H1 (cell line): ENCODE results near the gene ADRA2B. TPM values are rescaled to one million over a fixed set of nuclear protein-coding genes. Genes with fewer than 3 reads are reported as not detected.

Source experiments
- CTCF ChIA-PET: fragments of 300-600 bp; sonication (Branson Sonifier 250); formaldehyde crosslinking; loops from one replicate; lab custom pipeline; 2021; ENCODE audit not compliant: partially characterized antibody; lab: Charles Lee
- POLR2A ChIA-PET: fragments of 300-600 bp; sonication (Branson Sonifier 250); formaldehyde crosslinking; loops from one replicate; lab custom pipeline; 2021; ENCODE audit warnings: inconsistent platforms; ENCODE audit not compliant: partially characterized antibody; lab: Charles Lee
- DNase-seq, 2 experiments: peaks; one replicate each; pipeline versions ENCODE4 v3.0.0 to v3.0.0-alpha.2; 2010 to 2022; ENCODE audit warnings: low spot score in 2 of 2, low read depth in 1 of 2, mixed read lengths in 1 of 2
- FAIRE-seq: peaks from 2 replicates; lab custom pipeline; 2011; peaks lifted over from hg19 to GRCh38; lab: Jason Lieb, UNC
- H2AFZ ChIP-seq: 2 replicates; pipeline ENCODE4 v1.8.1; 2012; ENCODE audit warnings: low read length, inconsistent platforms
- H2AK5ac ChIP-seq: 2 replicates; pipeline ENCODE4 v1.6.1; 2013; ENCODE audit warnings: low read depth, low read length
- H2BK120ac ChIP-seq: replicated peaks from 2 replicates; pipeline ENCODE3; 2013; ENCODE audit warnings: low read depth, low read length, inconsistent platforms
- H2BK12ac ChIP-seq: 2 replicates; pipeline ENCODE4 v1.6.1; 2013; ENCODE audit warnings: low read depth, low read length
- H2BK15ac ChIP-seq: 2 replicates; pipeline ENCODE4 v1.6.1; 2013; ENCODE audit warnings: low read length
- H2BK20ac ChIP-seq: 2 replicates; pipeline ENCODE4 v1.6.1; 2013; ENCODE audit warnings: low read length
- H2BK5ac ChIP-seq: 2 replicates; pipeline ENCODE4 v1.6.1; 2013; ENCODE audit warnings: low read depth, low read length
- H3K14ac ChIP-seq: 2 replicates; pipeline ENCODE4 v1.6.1; 2013; ENCODE audit warnings: inconsistent platforms; ENCODE audit not compliant: insufficient read length
- H3K18ac ChIP-seq: 2 replicates; pipeline ENCODE4 v1.6.1; 2013; ENCODE audit warnings: low read length; ENCODE audit errors: extremely low read depth
- H3K23ac ChIP-seq: 2 replicates; pipeline ENCODE4 v1.6.1; 2013; ENCODE audit warnings: inconsistent platforms; ENCODE audit not compliant: insufficient read length
- H3K23me2 ChIP-seq: 2 replicates; pipeline ENCODE4 v1.6.1; 2013; ENCODE audit warnings: low read depth, low read length
- H3K27ac ChIP-seq: 2 replicates; pipeline ENCODE4 v1.6.1; 2011; ENCODE audit warnings: low read depth, low read length, inconsistent platforms
- H3K27me3 ChIP-seq, 4 experiments: replicated peaks in 1 of 4; 1 replicate in 1 of 4; 2 replicates in 3 of 4; pipeline versions ENCODE4 v1.6.1 to v1.8.1; 2011 to 2013; ENCODE audit warnings: low read length in 3 of 4, mild to moderate bottlenecking in 3 of 4, inconsistent platforms in 2 of 4, mixed read lengths in 2 of 4, moderate library complexity in 1 of 4; ENCODE audit not compliant: control insufficient read depth in 3 of 4, insufficient read depth in 3 of 4; ENCODE audit errors: extremely low read depth in 1 of 4
- H3K36me3 ChIP-seq, 4 experiments: 2 replicates each; pipeline versions ENCODE4 v1.6.1 to v1.8.1; 2011 to 2013; ENCODE audit warnings: mild to moderate bottlenecking in 4 of 4, low read length in 3 of 4, moderate library complexity in 2 of 4, control low read depth in 1 of 4, inconsistent platforms in 1 of 4; ENCODE audit not compliant: insufficient read depth in 4 of 4, control insufficient read depth in 2 of 4
- H3K4ac ChIP-seq: replicated peaks from 2 replicates; pipeline ENCODE3; 2013; ENCODE audit warnings: low read length, low read depth, mixed read lengths, inconsistent platforms; ENCODE audit not compliant: insufficient read length
- H3K4me1 ChIP-seq, 4 experiments: replicated peaks in 1 of 4; 1 replicate in 1 of 4; 2 replicates in 3 of 4; pipeline versions ENCODE4 v1.6.1 to v1.8.1; 2011 to 2013; ENCODE audit warnings: low read length in 3 of 4, inconsistent platforms in 2 of 4, mixed read lengths in 1 of 4; ENCODE audit not compliant: insufficient read depth in 4 of 4, control insufficient read depth in 3 of 4
- H3K4me2 ChIP-seq, 2 experiments: 2 replicates each; pipeline versions ENCODE4 v1.6.1 to v1.8.1; 2011 to 2013; ENCODE audit warnings: low read depth in 2 of 2, low read length in 2 of 2, control low read depth in 1 of 2, inconsistent platforms in 1 of 2, mild to moderate bottlenecking in 1 of 2; ENCODE audit not compliant: insufficient read depth in 1 of 2
- H3K4me3 ChIP-seq, 4 experiments: fragments of 200-600, 300-600 bp in 1 of 4; sonication (generic), shearing (Covaris generic), sonication (Bioruptor Twin) in 1 of 4; 2 replicates each; pipeline versions ENCODE4 v1.5.1 to v1.8.1; 2011 to 2016; ENCODE audit warnings: low read length in 4 of 4, low read depth in 3 of 4, control low read depth in 2 of 4, inconsistent platforms in 2 of 4, mild to moderate bottlenecking in 2 of 4, mixed read lengths in 1 of 4, moderate library complexity in 1 of 4; ENCODE audit not compliant: insufficient read depth in 2 of 4; ENCODE audit errors: extremely low read depth in 1 of 4
- H3K56ac ChIP-seq: replicated peaks from 2 replicates; pipeline ENCODE3; 2013; ENCODE audit warnings: low read depth, mild to moderate bottlenecking, mixed read lengths, low read length, inconsistent platforms; ENCODE audit not compliant: insufficient read length
- H3K79me1 ChIP-seq: 2 replicates; pipeline ENCODE4 v1.6.1; 2013; ENCODE audit warnings: low read depth, low read length, control low read depth
- H3K79me2 ChIP-seq, 2 experiments: 2 replicates each; pipeline versions ENCODE4 v1.6.1 to v1.8.1; 2012 to 2013; ENCODE audit warnings: low read length in 2 of 2, mild to moderate bottlenecking in 2 of 2, inconsistent platforms in 1 of 2; ENCODE audit not compliant: insufficient read depth in 2 of 2, control insufficient read depth in 1 of 2
- H3K9ac ChIP-seq, 4 experiments: replicated peaks in 1 of 4; 1 replicate in 1 of 4; 2 replicates in 3 of 4; pipeline versions ENCODE4 v1.6.1 to v1.8.1; 2011 to 2013; ENCODE audit warnings: low read depth in 3 of 4, low read length in 3 of 4, control low read depth in 2 of 4, mild to moderate bottlenecking in 2 of 4, moderate library complexity in 2 of 4, inconsistent platforms in 1 of 4; ENCODE audit errors: extremely low read depth in 1 of 4
- H3K9me3 ChIP-seq, 2 experiments: 2 replicates each; pipeline versions ENCODE4 v1.6.1 to v1.8.1; 2012 to 2013; ENCODE audit warnings: mild to moderate bottlenecking in 2 of 2, moderate library complexity in 2 of 2, control low read depth in 1 of 2, inconsistent platforms in 1 of 2, low read depth in 1 of 2, low read length in 1 of 2, mixed read lengths in 1 of 2; ENCODE audit not compliant: insufficient read depth in 2 of 2
- H4K20me1 ChIP-seq, 2 experiments: replicated peaks in 1 of 2; 2 replicates each; pipeline versions ENCODE3 to v1.8.1; 2011 to 2013; ENCODE audit warnings: inconsistent platforms in 2 of 2, low read length in 2 of 2, mild to moderate bottlenecking in 1 of 2; ENCODE audit not compliant: insufficient read depth in 2 of 2, control insufficient read depth in 1 of 2
- H4K5ac ChIP-seq: 2 replicates; pipeline ENCODE4 v1.6.1; 2013; ENCODE audit warnings: low read length, low read depth, mixed read lengths, inconsistent platforms; ENCODE audit not compliant: insufficient read length
- H4K8ac ChIP-seq: 2 replicates; pipeline ENCODE4 v1.8.0; 2013; ENCODE audit warnings: mild to moderate bottlenecking, moderate library complexity, low read length, inconsistent platforms; ENCODE audit not compliant: insufficient read depth; ENCODE audit errors: extremely low read depth
- H4K91ac ChIP-seq: replicated peaks from 2 replicates; pipeline ENCODE3; 2013; ENCODE audit warnings: low read length, mixed read lengths, inconsistent platforms; ENCODE audit not compliant: insufficient read length
- BACH1 ChIP-seq: IDR thresholded peaks from 2 replicates; pipeline ENCODE4 v1.6.1; 2012; ENCODE audit warnings: low read length, improper control_type of control experiment
- CBX5 ChIP-seq: fragments of 300-800, 300-1000 bp; sonication (generic); IDR thresholded peaks from 2 replicates; pipeline ENCODE4 v1.7.1; 2016; ENCODE audit warnings: antibody characterized with exemption, low read length, low read depth
- CBX8 ChIP-seq: fragments of 300-800, 300-1000 bp; sonication (generic); IDR thresholded peaks from 2 replicates; pipeline ENCODE4 v1.7.1; 2016; ENCODE audit warnings: low read depth, low read length, borderline replicate concordance
- EGR1 ChIP-seq: IDR thresholded peaks from 2 replicates; pipeline ENCODE4 v1.6.1; 2011; ENCODE audit warnings: low read depth, low read length, borderline replicate concordance
- KDM5A ChIP-seq: fragments of 200-600 bp; IDR thresholded peaks from 2 replicates; pipeline ENCODE4 v1.7.1; 2012; ENCODE audit warnings: mild to moderate bottlenecking, low read length, inconsistent platforms, mixed read lengths
- NANOG ChIP-seq: IDR thresholded peaks from 2 replicates; pipeline ENCODE4 v1.6.1; 2011; ENCODE audit warnings: low read length, low read depth, mild to moderate bottlenecking, inconsistent platforms; ENCODE audit not compliant: insufficient read depth, poor library complexity, severe bottlenecking
- PHF8 ChIP-seq: fragments of 200-600 bp; sonication (generic); conservative IDR thresholded peaks from 2 replicates; pipeline ENCODE4 v1.7.1; 2012; ENCODE audit warnings: low read depth, mild to moderate bottlenecking, inconsistent platforms, low read length, moderate library complexity
- RBBP5 ChIP-seq: IDR thresholded peaks from 2 replicates; pipeline ENCODE4 v1.7.1; 2012; ENCODE audit warnings: low read depth, mild to moderate bottlenecking, inconsistent platforms, low read length, moderate library complexity, borderline replicate concordance
- RXRA ChIP-seq: IDR thresholded peaks from 2 replicates; pipeline ENCODE4 v1.6.1; 2011; ENCODE audit warnings: low read depth, mild to moderate bottlenecking, low read length, moderate library complexity; ENCODE audit not compliant: insufficient read depth
- SUZ12 ChIP-seq: fragments of 200-600 bp; sonication (generic); IDR thresholded peaks from 2 replicates; pipeline ENCODE4 v1.6.1; 2012; ENCODE audit warnings: mild to moderate bottlenecking, inconsistent platforms, low read length, moderate library complexity, mixed read lengths
- TAF1 ChIP-seq: IDR thresholded peaks from 2 replicates; pipeline ENCODE4 v1.6.1; 2011; ENCODE audit warnings: mild to moderate bottlenecking, low read depth, low read length
- TAF7 ChIP-seq: optimal IDR thresholded peaks from 2 replicates; pipeline ENCODE3; 2011; ENCODE audit warnings: low read depth, mild to moderate bottlenecking, inconsistent platforms, low read length, moderate library complexity, borderline replicate concordance
- TEAD4 ChIP-seq: IDR thresholded peaks from 2 replicates; pipeline ENCODE4 v1.6.1; 2012; ENCODE audit warnings: low read depth, low read length, inconsistent platforms, mixed read lengths
- WGBS, 2 experiments: shearing (Covaris generic) in 1 of 2; methylation state at CpG; one replicate each; pipeline versions ENCODE4 v1.1.6 to v1.1.7; 2013 to 2015; ENCODE audit warnings: low lambda C conversion rate in 2 of 2, mixed read lengths in 2 of 2, inconsistent platforms in 1 of 2, low coverage in 1 of 2, missing lambda C conversion rate in 1 of 2; ENCODE audit not compliant: insufficient replicate concordance in 2 of 2, insufficient coverage in 1 of 2, insufficient read length in 1 of 2; ENCODE audit errors: extremely low coverage in 1 of 2, missing lambda C conversion rate in 1 of 2; 5-methylcytosine and 5-hydroxymethylcytosine counted together
- polyA plus RNA-seq, 7 experiments: library from polyadenylated mRNA; depleted of rRNA in 3 of 7; stranded (reverse) in 5 of 7; unstranded in 2 of 7; fragments of >200 nt in 5 of 7; fragments of 200-250 nt in 2 of 7; gene quantifications; 1 replicate in 5 of 7; 2 replicates in 1 of 7; 4 replicates in 1 of 7; pipeline versions ENCODE4 v1.2.1 to v1.2.3, GENCODE V29; 2011 to 2013; ENCODE audit warnings: missing spikeins in 2 of 7, mixed read lengths in 2 of 7
- total RNA-seq: library from RNA; stranded (reverse); fragmentation: NEBNext Ultra II Directional; extraction: Animal tissue kit (Norgen Biotek cat#: 25700); gene quantifications from 2 replicates; pipeline ENCODE4 v1.2.1, GENCODE V29; 2021
- TF ChIP-seq, protein P1 (sequence below): IDR thresholded peaks from 2 replicates; pipeline ENCODE4 v1.6.1; 2012; ENCODE audit warnings: inconsistent platforms

The ADRA2B gene
- total and polyA plus RNA-seq, 2 of the 8 experiments (the other 6 are each of a cell fraction or from before 2014, with no cell fraction given): 5.8 to 6.5 TPM

DNA sequence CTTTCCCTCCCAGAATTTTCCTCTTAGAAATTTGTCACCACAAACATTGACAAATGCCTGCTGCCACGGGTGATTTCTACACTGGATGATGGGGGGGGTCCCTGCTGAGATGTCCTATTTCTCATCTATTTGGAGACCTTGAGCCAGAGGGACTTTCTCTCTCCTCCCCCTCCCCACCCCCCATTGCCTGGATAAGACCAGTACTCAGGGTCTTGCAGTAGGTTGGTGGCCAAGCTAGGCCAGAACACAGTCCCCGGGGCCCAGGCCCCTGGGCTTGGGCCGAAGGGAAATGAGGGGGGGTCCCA is 29.4 kb upstream of the ADRA2B start:
- peak overlapping the region in 2 of 4 experiments; percentile 19 to 69; a peak in 3 of 8 replicates for H3K4me3 ChIP-seq
- no peak overlapping the region for H2AFZ ChIP-seq
- no peak overlapping the region for H3K56ac ChIP-seq
- no peak for DNase-seq
- no peaks in the 10 kb centered on the region for H3K9me3 ChIP-seq
- no peak overlapping the region for H4K8ac ChIP-seq
- H3K79me1 ChIP-seq: no peaks in the 10 kb centered on the region
- no peak overlapping the region for H3K9ac ChIP-seq
- H3K4ac ChIP-seq: no peak overlapping the region
- H2BK120ac ChIP-seq: no peak overlapping the region
- no peak overlapping the region for H3K14ac ChIP-seq
- H3K27me3 ChIP-seq: peaks cover 4 to 30% (median 20%) of the 10 kb centered on the region in 4 experiments; a peak in 6 of 7 replicates
- H3K4me2 ChIP-seq: peak overlapping the region; percentile 66 to 89
- no peaks in the 10 kb centered on the region for H3K79me2 ChIP-seq
- H3K36me3 ChIP-seq: no peaks in the 10 kb centered on the region
- H4K5ac ChIP-seq: no peak overlapping the region
- CTCF ChIA-PET: interaction anchor here (0.8 to 13.4 kb wide), 5 partner anchors 6 to 115 kb away, joined by 3 to 155 read pairs (median 7); partner anchors contain the start of gene ASTL
- H3K27ac ChIP-seq: no peak overlapping the region
- H2BK20ac ChIP-seq: 0 out of 2 replicates have a peak overlapping the region, but pooled peaks have one; percentile 48
- H3K18ac ChIP-seq: peak overlapping the region; percentile 87
- no peak overlapping the region for H2BK15ac ChIP-seq
- H4K20me1 ChIP-seq: no peaks in the 10 kb centered on the region
- H3K23me2 ChIP-seq: peaks cover 7% of the 10 kb centered on the region
- 59% methylated on average over 3 of the region's 3 CpGs; no CpG with 5 or more reads in 1 of the 2 experiments for WGBS, 2 experiments
- no peak overlapping the region for H3K23ac ChIP-seq
- peak overlapping the region; percentile 54 for H4K91ac ChIP-seq
- H2BK12ac ChIP-seq: 0 out of 2 replicates have a peak overlapping the region, but pooled peaks have one; percentile 50
- no peak for FAIRE-seq
- POLR2A ChIA-PET: interaction anchor here (1.2 to 2.0 kb wide), 5 partner anchors 10 to 62 kb away, joined by 3 to 6 read pairs (median 4); partner anchors contain the start of gene STARD7
- peak overlapping the region; percentile 44; the same call in 1 of the 2 replicates for H2BK5ac ChIP-seq
- no peak overlapping the region for H2AK5ac ChIP-seq
- peaks cover 0 to 42% (median 30%) of the 10 kb centered on the region in 4 experiments; a peak in 6 of 7 replicates for H3K4me1 ChIP-seq
- TF ChIP-seq, protein P1, sequence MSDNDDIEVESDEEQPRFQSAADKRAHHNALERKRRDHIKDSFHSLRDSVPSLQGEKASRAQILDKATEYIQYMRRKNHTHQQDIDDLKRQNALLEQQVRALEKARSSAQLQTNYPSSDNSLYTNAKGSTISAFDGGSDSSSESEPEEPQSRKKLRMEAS: no peak
- TF ChIP-seq TAF7 (no peak), TEAD4 (no peak), PHF8 (no peak), EGR1 (no peak), CBX8 (no peak), NANOG (no peak), CBX5 (no peak), BACH1 (no peak), KDM5A (no peak), TAF1 (no peak), RXRA (no peak), RBBP5 (no peak), SUZ12 (no peak)
